A549 (cell line): ENCODE results near the gene YWHAG.

Experiments used
- BHLHE40 ChIP-seq: IDR thresholded peaks from 2 replicates; pipeline ENCODE4 v1.6.1; 2012; ENCODE audit warnings: low read depth, low read length, inconsistent platforms
- EP300 ChIP-seq, 2 experiments: fragments of >200 bp; sonication (Bioruptor Twin); formaldehyde crosslinking; IDR thresholded peaks; 2 replicates in 1 of 2; 3 replicates in 1 of 2; pipeline ENCODE4 v1.6.1; 2016 to 2017
- FOSL2 ChIP-seq, 2 experiments: fragments of 450-650 bp in 1 of 2; fragments of >200 bp in 1 of 2; sonication (Bioruptor Twin) in 1 of 2; formaldehyde crosslinking; IDR thresholded peaks; 2 replicates each; pipeline versions ENCODE4 v1.5.0 to v1.6.1; 2016 to 2020; ENCODE audit warnings: mild to moderate bottlenecking in 1 of 2, moderate library complexity in 1 of 2
- HOXA7 ChIP-seq: fragments of 250-450 bp; sonication (Bioruptor Pico); IDR thresholded peaks from 2 replicates; pipeline ENCODE4 v1.5.0; 2020; ENCODE audit warnings: mild to moderate bottlenecking, moderate library complexity
- NR3C1 ChIP-seq: fragments of >200 bp; sonication (Bioruptor Twin); formaldehyde crosslinking; IDR thresholded peaks from 3 replicates; pipeline ENCODE4 v1.6.1; 2017
- POLR2A ChIP-seq: IDR thresholded peaks from 2 replicates; pipeline ENCODE4 v1.6.1; 2012; ENCODE audit warnings: mild to moderate bottlenecking, low read length
- RAD21 ChIP-seq, 2 experiments: fragments of >200 bp in 1 of 2; sonication (Bioruptor Twin) in 1 of 2; formaldehyde crosslinking in 1 of 2; IDR thresholded peaks in 1 of 2; conservative IDR thresholded peaks in 1 of 2; 2 replicates in 1 of 2; 3 replicates in 1 of 2; pipeline ENCODE4 v1.6.1; 2012 to 2018; ENCODE audit warnings: inconsistent platforms in 1 of 2
- RARB ChIP-seq: fragments of 250-450 bp; sonication (Bioruptor Pico); IDR thresholded peaks from 2 replicates; pipeline ENCODE4 v1.8.0; 2021; ENCODE audit warnings: mild to moderate bottlenecking, moderate library complexity
- RCOR1 ChIP-seq: fragments of 150-350 bp; IDR thresholded peaks from 2 replicates; pipeline ENCODE4 v1.6.1; 2014; ENCODE audit warnings: antibody characterized with exemption, low read length, low read depth
- ZNF302 ChIP-seq: fragments of 250-450 bp; sonication (Bioruptor Pico); IDR thresholded peaks from 2 replicates; pipeline ENCODE4 v1.9.0; 2021; ENCODE audit warnings: inconsistent platforms, mild to moderate bottlenecking, moderate library complexity
- TF ChIP-seq, protein P1 (sequence below): IDR thresholded peaks from 2 replicates; pipeline ENCODE4 v1.6.1; 2012; ENCODE audit warnings: low read depth, borderline replicate concordance
- TF ChIP-seq, protein P2 (sequence below): fragments of 200-600 bp; sonication (generic); IDR thresholded peaks from 2 replicates; pipeline ENCODE4 v1.6.1; 2016; ENCODE audit warnings: antibody characterized with exemption, mild to moderate bottlenecking, moderate library complexity
- TF ChIP-seq, protein P3 (sequence below): fragments of 150-350 bp; IDR thresholded peaks from 2 replicates; pipeline ENCODE4 v1.6.1; 2014; ENCODE audit warnings: low read depth, mild to moderate bottlenecking, low read length
- TF ChIP-seq, protein P4 (sequence below): fragments of >200 bp; sonication (Bioruptor Twin); formaldehyde crosslinking; IDR thresholded peaks from 3 replicates; pipeline ENCODE4 v1.5.1; 2016

DNA sequence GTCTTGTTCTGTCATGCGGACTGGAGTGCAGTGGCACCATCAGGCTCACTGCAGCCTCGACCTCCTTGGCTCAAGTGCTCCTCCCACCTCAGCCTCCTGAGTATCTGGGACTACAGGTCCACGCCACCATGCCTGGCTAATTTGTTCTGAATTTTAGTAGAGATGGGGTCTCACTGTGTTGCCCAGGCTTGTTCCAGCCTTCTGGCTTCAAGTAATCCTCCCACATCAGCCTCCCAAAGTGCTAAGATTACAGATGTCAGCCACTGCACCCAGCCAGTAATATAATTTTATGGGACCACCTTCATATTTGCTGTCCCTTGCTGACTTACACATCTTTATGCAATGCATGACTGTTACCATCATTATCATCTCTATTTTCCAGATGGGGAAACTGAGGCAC lies 57.8 kb downstream of the YWHAG start:
- TF ChIP-seq, protein P1, sequence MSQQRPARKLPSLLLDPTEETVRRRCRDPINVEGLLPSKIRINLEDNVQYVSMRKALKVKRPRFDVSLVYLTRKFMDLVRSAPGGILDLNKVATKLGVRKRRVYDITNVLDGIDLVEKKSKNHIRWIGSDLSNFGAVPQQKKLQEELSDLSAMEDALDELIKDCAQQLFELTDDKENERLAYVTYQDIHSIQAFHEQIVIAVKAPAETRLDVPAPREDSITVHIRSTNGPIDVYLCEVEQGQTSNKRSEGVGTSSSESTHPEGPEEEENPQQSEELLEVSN, result no peak
- TF ChIP-seq, protein P2, sequence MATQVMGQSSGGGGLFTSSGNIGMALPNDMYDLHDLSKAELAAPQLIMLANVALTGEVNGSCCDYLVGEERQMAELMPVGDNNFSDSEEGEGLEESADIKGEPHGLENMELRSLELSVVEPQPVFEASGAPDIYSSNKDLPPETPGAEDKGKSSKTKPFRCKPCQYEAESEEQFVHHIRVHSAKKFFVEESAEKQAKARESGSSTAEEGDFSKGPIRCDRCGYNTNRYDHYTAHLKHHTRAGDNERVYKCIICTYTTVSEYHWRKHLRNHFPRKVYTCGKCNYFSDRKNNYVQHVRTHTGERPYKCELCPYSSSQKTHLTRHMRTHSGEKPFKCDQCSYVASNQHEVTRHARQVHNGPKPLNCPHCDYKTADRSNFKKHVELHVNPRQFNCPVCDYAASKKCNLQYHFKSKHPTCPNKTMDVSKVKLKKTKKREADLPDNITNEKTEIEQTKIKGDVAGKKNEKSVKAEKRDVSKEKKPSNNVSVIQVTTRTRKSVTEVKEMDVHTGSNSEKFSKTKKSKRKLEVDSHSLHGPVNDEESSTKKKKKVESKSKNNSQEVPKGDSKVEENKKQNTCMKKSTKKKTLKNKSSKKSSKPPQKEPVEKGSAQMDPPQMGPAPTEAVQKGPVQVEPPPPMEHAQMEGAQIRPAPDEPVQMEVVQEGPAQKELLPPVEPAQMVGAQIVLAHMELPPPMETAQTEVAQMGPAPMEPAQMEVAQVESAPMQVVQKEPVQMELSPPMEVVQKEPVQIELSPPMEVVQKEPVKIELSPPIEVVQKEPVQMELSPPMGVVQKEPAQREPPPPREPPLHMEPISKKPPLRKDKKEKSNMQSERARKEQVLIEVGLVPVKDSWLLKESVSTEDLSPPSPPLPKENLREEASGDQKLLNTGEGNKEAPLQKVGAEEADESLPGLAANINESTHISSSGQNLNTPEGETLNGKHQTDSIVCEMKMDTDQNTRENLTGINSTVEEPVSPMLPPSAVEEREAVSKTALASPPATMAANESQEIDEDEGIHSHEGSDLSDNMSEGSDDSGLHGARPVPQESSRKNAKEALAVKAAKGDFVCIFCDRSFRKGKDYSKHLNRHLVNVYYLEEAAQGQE, result no peak
- TF ChIP-seq, protein P3, sequence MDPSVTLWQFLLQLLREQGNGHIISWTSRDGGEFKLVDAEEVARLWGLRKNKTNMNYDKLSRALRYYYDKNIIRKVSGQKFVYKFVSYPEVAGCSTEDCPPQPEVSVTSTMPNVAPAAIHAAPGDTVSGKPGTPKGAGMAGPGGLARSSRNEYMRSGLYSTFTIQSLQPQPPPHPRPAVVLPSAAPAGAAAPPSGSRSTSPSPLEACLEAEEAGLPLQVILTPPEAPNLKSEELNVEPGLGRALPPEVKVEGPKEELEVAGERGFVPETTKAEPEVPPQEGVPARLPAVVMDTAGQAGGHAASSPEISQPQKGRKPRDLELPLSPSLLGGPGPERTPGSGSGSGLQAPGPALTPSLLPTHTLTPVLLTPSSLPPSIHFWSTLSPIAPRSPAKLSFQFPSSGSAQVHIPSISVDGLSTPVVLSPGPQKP, result no peak
- TF ChIP-seq RAD21 (conservative IDR thresholded peaks at IDR 0.05 in 1 of 2, IDR thresholded peaks at IDR 0.05 in 1 of 2), result no peak
- no peak for TF ChIP-seq POLR2A
- TF ChIP-seq, protein P4, sequence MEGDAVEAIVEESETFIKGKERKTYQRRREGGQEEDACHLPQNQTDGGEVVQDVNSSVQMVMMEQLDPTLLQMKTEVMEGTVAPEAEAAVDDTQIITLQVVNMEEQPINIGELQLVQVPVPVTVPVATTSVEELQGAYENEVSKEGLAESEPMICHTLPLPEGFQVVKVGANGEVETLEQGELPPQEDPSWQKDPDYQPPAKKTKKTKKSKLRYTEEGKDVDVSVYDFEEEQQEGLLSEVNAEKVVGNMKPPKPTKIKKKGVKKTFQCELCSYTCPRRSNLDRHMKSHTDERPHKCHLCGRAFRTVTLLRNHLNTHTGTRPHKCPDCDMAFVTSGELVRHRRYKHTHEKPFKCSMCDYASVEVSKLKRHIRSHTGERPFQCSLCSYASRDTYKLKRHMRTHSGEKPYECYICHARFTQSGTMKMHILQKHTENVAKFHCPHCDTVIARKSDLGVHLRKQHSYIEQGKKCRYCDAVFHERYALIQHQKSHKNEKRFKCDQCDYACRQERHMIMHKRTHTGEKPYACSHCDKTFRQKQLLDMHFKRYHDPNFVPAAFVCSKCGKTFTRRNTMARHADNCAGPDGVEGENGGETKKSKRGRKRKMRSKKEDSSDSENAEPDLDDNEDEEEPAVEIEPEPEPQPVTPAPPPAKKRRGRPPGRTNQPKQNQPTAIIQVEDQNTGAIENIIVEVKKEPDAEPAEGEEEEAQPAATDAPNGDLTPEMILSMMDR, result no peak
- no peak for TF ChIP-seq HOXA7 (CRISPR knock-in tag)
- no peak for TF ChIP-seq NR3C1
- no peak for TF ChIP-seq RCOR1
- no peak for TF ChIP-seq BHLHE40
- no peak for TF ChIP-seq ZNF302
- no peak for TF ChIP-seq FOSL2 (IDR thresholded peaks at IDR 0.05)
- TF ChIP-seq FOSL2 (CRISPR knock-in tag; IDR thresholded peaks at IDR 0.05), result no peak
- TF ChIP-seq RARB (CRISPR knock-in tag), result no peak
- TF ChIP-seq EP300 (IDR thresholded peaks at IDR 0.05), result no peak
